Astrocyte (in vitro differentiated cells and primary cell): Measurements from ENCODE around the gene IQSEC3. TPM values are rescaled to one million over a fixed set of nuclear protein-coding genes. Genes with fewer than 3 reads are reported as not detected.
A peak's percentile ranks its signal among the peaks of the same experiment; 100 is the strongest.

Source experiments
- DNase-seq: peaks from one replicate; pipeline ENCODE4 v3.0.0-alpha.2; 2010; ENCODE audit warnings: low read depth
- FAIRE-seq: peaks from 2 replicates; lab custom pipeline; 2011; peaks lifted over from hg19 to GRCh38; lab: Jason Lieb, UNC
- H2AFZ ChIP-seq: 2 replicates; pipeline ENCODE4 v1.6.0; 2012; ENCODE audit warnings: low read depth, low read length, inconsistent platforms
- H3K27ac ChIP-seq: 2 replicates; pipeline ENCODE4 v1.5.1; 2011; ENCODE audit warnings: low read depth, low read length, inconsistent platforms
- H3K27me3 ChIP-seq: 2 replicates; pipeline ENCODE4 v1.6.0; 2011; ENCODE audit warnings: low read length, inconsistent platforms; ENCODE audit not compliant: insufficient read depth
- H3K36me3 ChIP-seq: 2 replicates; pipeline ENCODE4 v1.5.1; 2011; ENCODE audit warnings: low read length, inconsistent platforms; ENCODE audit not compliant: insufficient read depth
- H3K4me1 ChIP-seq: 2 replicates; pipeline ENCODE4 v1.5.1; 2011; ENCODE audit warnings: low read length, inconsistent platforms; ENCODE audit not compliant: insufficient read depth
- H3K4me2 ChIP-seq: 2 replicates; pipeline ENCODE4 v1.6.0; 2012; ENCODE audit warnings: low read length, inconsistent platforms
- H3K4me3 ChIP-seq: 2 replicates; pipeline ENCODE4 v1.5.1; 2011; ENCODE audit warnings: low read depth, mild to moderate bottlenecking, low read length, inconsistent platforms; ENCODE audit not compliant: insufficient read depth
- H3K79me2 ChIP-seq: 2 replicates; pipeline ENCODE4 v1.6.0; 2012; ENCODE audit warnings: mild to moderate bottlenecking, low read length, inconsistent platforms; ENCODE audit not compliant: insufficient read depth
- H3K9ac ChIP-seq: 2 replicates; pipeline ENCODE4 v1.6.0; 2012; ENCODE audit warnings: mild to moderate bottlenecking, low read length, inconsistent platforms
- H3K9me3 ChIP-seq: 2 replicates; pipeline ENCODE4 v1.5.1; 2012; ENCODE audit warnings: low read depth, mild to moderate bottlenecking, low read length, inconsistent platforms; ENCODE audit not compliant: insufficient read depth
- H4K20me1 ChIP-seq: 2 replicates; pipeline ENCODE4 v1.6.0; 2012; ENCODE audit warnings: low read length, inconsistent platforms; ENCODE audit not compliant: insufficient read depth
- H3K27ac Mint-ChIP-seq: one replicate; pipeline ENCODE4 v1.8.0; 2021; ENCODE audit warnings: mild to moderate bottlenecking, mixed read lengths; ENCODE audit not compliant: unreplicated experiment
- H3K27me3 Mint-ChIP-seq: one replicate; pipeline ENCODE4 v1.8.0; 2021; ENCODE audit warnings: low read depth, mixed read lengths; ENCODE audit not compliant: unreplicated experiment
- H3K36me3 Mint-ChIP-seq: one replicate; pipeline ENCODE4 v1.8.0; 2021; ENCODE audit warnings: low read depth, mixed read lengths; ENCODE audit not compliant: unreplicated experiment
- H3K4me1 Mint-ChIP-seq: one replicate; pipeline ENCODE4 v1.8.0; 2021; ENCODE audit warnings: low read depth, mixed read lengths; ENCODE audit not compliant: unreplicated experiment
- H3K4me3 Mint-ChIP-seq: one replicate; pipeline ENCODE4 v1.8.0; 2021; ENCODE audit warnings: mild to moderate bottlenecking, moderate library complexity, mixed read lengths; ENCODE audit not compliant: unreplicated experiment
- H3K9me3 Mint-ChIP-seq: one replicate; pipeline ENCODE4 v1.8.0; 2021; ENCODE audit warnings: mild to moderate bottlenecking, mixed read lengths; ENCODE audit not compliant: unreplicated experiment
- EZH2 ChIP-seq: IDR thresholded peaks from 2 replicates; pipeline ENCODE4 v1.6.1; 2012; ENCODE audit warnings: mild to moderate bottlenecking, low read length, inconsistent platforms; ENCODE audit not compliant: insufficient read depth
- total RNA-seq: library from RNA; stranded (reverse); gene quantifications from 2 replicates; pipeline ENCODE4 v1.2.1, GENCODE V29; 2021
- TF ChIP-seq, protein P1 (sequence below): IDR thresholded peaks from 2 replicates; pipeline ENCODE4 v1.5.1; 2011; ENCODE audit warnings: low read depth, mild to moderate bottlenecking, inconsistent platforms, low read length, moderate library complexity; ENCODE audit not compliant: insufficient read depth

IQSEC3 gene
- total RNA-seq, 1 donor from 2014 or later = 0.34 TPM

DNA sequence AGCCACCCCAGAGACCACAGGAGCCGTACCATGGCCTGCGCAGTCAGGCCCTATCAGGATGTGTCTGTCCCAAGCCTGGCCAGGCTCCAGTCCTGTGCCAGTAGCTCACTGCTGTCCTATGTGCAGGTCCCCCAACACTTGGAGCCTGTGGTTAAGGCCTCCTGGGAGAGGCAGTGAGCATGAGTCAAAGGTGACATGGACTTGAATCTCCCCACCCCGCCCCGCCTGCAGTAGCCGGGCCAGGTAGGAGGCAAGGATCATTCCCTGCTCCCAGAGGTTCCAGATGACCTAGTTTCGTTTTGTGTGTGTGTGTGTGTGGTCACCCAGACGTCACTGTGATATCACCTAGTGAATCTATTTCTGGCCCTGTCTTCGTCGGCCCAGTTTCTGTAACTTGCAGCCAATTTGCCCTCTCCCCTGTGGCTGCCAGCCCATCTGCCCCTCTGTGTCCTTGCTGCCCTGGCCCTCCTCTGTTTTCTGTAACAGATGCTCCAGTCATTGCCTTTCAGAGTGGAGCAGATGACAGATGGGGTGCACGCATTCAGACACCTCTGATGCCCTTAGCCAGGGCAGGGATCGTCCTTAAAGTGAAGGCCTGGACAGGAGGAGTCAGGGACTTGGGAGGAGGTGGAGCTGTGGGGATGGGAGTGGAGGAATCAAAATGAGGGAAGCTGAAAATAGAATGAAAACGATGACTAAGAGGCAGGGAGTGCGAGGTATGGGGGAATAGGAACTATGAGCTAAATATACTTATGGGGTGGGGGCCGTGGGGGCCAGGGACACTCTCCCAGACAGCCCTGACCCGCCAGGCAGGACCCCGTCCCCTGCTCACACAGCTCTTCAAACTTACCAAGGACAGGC is 110.0 kb downstream of the IQSEC3 start:
- peak overlapping the region; percentile 38 for H3K9ac ChIP-seq
- no peak overlapping the region for H3K4me3 ChIP-seq
- H3K79me2 ChIP-seq = no peaks in the 10 kb centered on the region
- H3K27me3 Mint-ChIP-seq = peaks cover 6% of the 10 kb centered on the region
- H3K27ac Mint-ChIP-seq = peak overlapping the region; percentile 84
- no peaks in the 10 kb centered on the region for H3K36me3 ChIP-seq
- H3K4me3 Mint-ChIP-seq = no peak overlapping the region
- peak overlapping the region; percentile 65 for H3K4me2 ChIP-seq
- H3K4me1 Mint-ChIP-seq = peaks cover 54% of the 10 kb centered on the region
- peak; percentile 57 for DNase-seq
- H3K27ac ChIP-seq = peak overlapping the region; percentile 47
- no peaks in the 10 kb centered on the region for H3K9me3 ChIP-seq
- H3K4me1 ChIP-seq = peaks cover 33% of the 10 kb centered on the region
- FAIRE-seq = no peak
- H3K36me3 Mint-ChIP-seq = no peaks in the 10 kb centered on the region
- peaks cover 4% of the 10 kb centered on the region for H3K9me3 Mint-ChIP-seq
- no peaks in the 10 kb centered on the region for H4K20me1 ChIP-seq
- no peak for TF ChIP-seq EZH2
- peak overlapping the region; percentile 26 for H2AFZ ChIP-seq
- H3K27me3 ChIP-seq = no peaks in the 10 kb centered on the region

DNA sequence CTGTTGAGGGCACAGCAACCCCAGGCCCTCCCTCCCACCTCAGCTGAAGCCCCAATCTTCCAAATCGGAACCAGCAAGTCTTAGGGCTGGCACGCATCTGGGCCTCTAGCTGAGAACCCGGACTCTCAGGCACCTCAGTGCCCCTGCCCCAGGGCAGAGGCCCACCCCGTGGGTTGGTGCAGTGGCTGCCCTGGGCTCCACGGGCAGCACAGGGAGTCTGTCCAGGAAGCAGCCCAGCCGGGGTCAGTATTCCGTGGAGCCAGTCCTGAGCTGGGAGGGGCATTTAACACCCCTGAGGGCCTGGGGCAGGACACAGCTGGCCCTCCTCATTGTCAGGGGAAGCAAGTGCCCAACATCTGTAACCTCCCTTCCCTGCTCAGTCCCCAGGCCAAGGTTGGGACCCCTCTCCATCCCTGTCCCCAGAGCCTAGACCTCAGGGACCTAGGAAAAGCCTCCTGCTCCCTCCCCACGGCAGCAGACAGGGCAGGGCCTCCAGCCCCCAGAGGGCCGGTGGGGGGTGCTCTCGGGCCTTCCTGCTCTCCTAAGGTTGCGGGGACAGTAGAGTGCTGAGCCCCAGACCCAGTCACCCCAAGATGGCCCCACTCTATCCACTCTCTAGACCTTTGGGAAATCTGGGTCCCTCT is 110.9 kb downstream of the IQSEC3 start:
- H3K4me3 Mint-ChIP-seq = no peak overlapping the region
- peaks cover 5% of the 10 kb centered on the region for H3K27me3 Mint-ChIP-seq
- TF ChIP-seq EZH2 = no peak
- TF ChIP-seq, protein P1, sequence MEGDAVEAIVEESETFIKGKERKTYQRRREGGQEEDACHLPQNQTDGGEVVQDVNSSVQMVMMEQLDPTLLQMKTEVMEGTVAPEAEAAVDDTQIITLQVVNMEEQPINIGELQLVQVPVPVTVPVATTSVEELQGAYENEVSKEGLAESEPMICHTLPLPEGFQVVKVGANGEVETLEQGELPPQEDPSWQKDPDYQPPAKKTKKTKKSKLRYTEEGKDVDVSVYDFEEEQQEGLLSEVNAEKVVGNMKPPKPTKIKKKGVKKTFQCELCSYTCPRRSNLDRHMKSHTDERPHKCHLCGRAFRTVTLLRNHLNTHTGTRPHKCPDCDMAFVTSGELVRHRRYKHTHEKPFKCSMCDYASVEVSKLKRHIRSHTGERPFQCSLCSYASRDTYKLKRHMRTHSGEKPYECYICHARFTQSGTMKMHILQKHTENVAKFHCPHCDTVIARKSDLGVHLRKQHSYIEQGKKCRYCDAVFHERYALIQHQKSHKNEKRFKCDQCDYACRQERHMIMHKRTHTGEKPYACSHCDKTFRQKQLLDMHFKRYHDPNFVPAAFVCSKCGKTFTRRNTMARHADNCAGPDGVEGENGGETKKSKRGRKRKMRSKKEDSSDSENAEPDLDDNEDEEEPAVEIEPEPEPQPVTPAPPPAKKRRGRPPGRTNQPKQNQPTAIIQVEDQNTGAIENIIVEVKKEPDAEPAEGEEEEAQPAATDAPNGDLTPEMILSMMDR = no peak
- Histone ChIP-seq H3K27ac (peak overlapping the region; percentile 22), H2AFZ (peak overlapping the region; percentile 26), H3K4me3 (no peak overlapping the region), H3K79me2 (no peaks in the 10 kb centered on the region), H3K4me1 (peaks cover 42% of the 10 kb centered on the region), H4K20me1 (no peaks in the 10 kb centered on the region), H3K9ac (no peak overlapping the region), H3K9me3 (no peaks in the 10 kb centered on the region), H3K36me3 (no peaks in the 10 kb centered on the region), H3K27me3 (no peaks in the 10 kb centered on the region), H3K4me2 (peak overlapping the region; percentile 65)
- H3K27ac Mint-ChIP-seq = peak overlapping the region; percentile 84
- H3K9me3 Mint-ChIP-seq = peaks cover 4% of the 10 kb centered on the region
- FAIRE-seq (no peak), DNase-seq (no peak)
- peaks cover 56% of the 10 kb centered on the region for H3K4me1 Mint-ChIP-seq
- H3K36me3 Mint-ChIP-seq = no peaks in the 10 kb centered on the region

DNA sequence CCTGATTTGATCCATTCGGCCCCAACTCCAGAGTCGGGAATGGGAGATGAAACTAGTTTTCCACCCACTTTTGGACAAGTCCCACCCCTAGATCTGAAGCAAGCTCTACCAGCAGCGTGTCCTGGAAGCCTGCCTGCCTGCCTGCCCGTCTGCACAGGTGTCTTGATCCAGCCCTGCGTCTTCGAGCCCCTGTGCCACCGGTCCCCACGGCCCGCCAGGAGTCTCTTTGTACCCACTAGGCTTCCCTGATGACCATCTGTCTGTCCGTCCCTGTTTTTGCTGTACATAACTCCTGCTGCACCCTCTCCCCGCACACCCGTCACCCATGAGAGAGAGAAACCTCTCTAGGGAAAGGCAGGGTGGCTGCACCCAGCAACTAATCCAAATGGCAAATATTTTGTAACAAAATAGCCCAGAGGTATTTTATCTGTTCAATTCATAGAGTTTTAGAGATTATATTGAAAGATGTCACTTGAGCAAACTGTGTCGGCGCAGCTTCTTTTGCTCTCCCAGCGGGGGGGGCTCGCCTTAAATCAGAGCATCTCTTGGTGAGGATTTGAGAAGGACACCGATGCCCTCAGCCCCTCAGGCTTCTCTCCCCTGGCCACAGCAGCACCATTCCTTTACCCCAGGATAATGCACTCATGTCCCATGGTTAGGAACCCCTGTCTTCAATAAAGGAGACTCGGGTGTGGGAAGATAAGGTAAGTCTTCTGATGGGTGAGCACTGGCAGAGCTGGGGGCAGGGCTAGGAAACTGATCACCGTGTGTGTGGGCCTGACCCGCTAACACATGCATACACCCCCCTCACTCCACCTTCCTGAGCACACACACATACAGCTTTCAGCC is 111.6 kb downstream of the IQSEC3 start:
- DNase-seq = no peak
- H3K36me3 ChIP-seq = no peaks in the 10 kb centered on the region
- H3K4me3 ChIP-seq = no peak overlapping the region
- no peaks in the 10 kb centered on the region for H4K20me1 ChIP-seq
- TF ChIP-seq, protein P1 = no peak
- TF ChIP-seq EZH2 = no peak
- peaks cover 4% of the 10 kb centered on the region for H3K9me3 Mint-ChIP-seq
- no peaks in the 10 kb centered on the region for H3K27me3 ChIP-seq
- no peaks in the 10 kb centered on the region for H3K27me3 Mint-ChIP-seq
- no peak overlapping the region for H3K9ac ChIP-seq
- no peaks in the 10 kb centered on the region for H3K36me3 Mint-ChIP-seq
- no peak overlapping the region for H3K27ac ChIP-seq
- H3K4me1 Mint-ChIP-seq = peaks cover 55% of the 10 kb centered on the region
- no peaks in the 10 kb centered on the region for H3K9me3 ChIP-seq
- no peaks in the 10 kb centered on the region for H3K79me2 ChIP-seq
- H3K4me1 ChIP-seq = peaks cover 43% of the 10 kb centered on the region
- no peak for FAIRE-seq
- no peak overlapping the region for H3K4me2 ChIP-seq
- H3K4me3 Mint-ChIP-seq = no peak overlapping the region
- no peak overlapping the region for H2AFZ ChIP-seq
- H3K27ac Mint-ChIP-seq = peak overlapping the region; percentile 34
